ENCODE results near the gene ARSI.

The ARSI gene

DNA sequence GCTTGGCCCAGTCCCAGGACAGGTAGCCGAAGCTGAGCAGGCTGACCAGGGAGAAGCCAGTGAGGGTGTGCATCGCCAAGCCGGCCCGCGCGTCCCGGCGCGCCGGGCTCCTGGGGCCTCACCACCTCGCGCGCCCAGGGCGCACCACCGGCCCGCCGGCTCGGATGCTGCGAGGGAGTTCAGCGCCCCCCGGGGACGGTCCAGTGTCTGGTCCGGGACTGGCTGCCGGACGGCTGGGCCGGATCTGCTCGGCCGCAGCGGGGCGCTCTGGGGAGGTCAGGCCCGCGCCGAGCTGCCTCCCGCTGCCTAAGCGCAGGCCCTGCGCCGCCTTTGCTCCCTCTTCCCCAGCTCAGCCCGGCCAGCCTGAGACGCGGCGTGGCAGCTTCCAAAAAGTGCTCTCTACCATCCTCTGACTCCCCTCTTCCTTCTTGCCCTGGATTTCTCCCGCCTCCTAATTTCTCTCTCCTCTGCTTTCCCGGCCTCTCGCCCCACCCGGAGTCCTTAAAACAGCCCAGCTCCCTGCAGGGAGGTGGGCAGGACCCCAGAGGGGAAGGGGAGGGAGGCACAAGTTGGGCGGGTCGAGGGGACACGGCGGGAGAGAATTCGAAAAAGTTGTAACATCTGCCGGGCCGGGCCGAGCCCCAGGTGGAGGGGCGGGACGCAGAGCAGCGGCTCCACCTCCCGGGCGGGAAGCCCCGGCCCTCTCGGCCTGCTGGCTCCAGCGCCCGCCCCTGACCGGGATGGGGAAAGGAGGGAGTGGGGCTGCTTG lies at the start of gene ARSI:
ARSI (minus strand) TSS at position 605 of the 769 bp plus-strand sequence; CDS start at position 73, 532 bp downstream.
- DNase-seq (ENCODE audit: extremely low spot score), result no peak
- TF ChIP-seq NFRKB (IDR thresholded peaks at IDR 0.05) (no peak), L3MBTL2 (conservative IDR thresholded peaks at IDR 0.05) (no peak), TARDBP (IDR thresholded peaks at IDR 0.05) (no peak), BHLHE40 (IDR thresholded peaks at IDR 0.05; ENCODE audit: borderline replicate concordance) (no peak), CTBP1 (IDR thresholded peaks at IDR 0.05; ENCODE audit: borderline replicate concordance) (no peak), SUZ12 (IDR thresholded peaks at IDR 0.05) (no peak), ELF4 (IDR thresholded peaks at IDR 0.05) (no peak), LEF1 (IDR thresholded peaks at IDR 0.05; ENCODE audit: borderline replicate concordance) (no peak), ZNF384 (IDR thresholded peaks at IDR 0.05) (no peak), SP1 (IDR thresholded peaks at IDR 0.05) (no peak), FOXM1 (IDR thresholded peaks at IDR 0.05; ENCODE audit: borderline replicate concordance) (no peak), ARNT (IDR thresholded peaks at IDR 0.05) (no peak), FOXK2 (IDR thresholded peaks at IDR 0.05) (no peak), FOXA1 (IDR thresholded peaks at IDR 0.05) (no peak)
- TF ChIP-seq, protein P1, sequence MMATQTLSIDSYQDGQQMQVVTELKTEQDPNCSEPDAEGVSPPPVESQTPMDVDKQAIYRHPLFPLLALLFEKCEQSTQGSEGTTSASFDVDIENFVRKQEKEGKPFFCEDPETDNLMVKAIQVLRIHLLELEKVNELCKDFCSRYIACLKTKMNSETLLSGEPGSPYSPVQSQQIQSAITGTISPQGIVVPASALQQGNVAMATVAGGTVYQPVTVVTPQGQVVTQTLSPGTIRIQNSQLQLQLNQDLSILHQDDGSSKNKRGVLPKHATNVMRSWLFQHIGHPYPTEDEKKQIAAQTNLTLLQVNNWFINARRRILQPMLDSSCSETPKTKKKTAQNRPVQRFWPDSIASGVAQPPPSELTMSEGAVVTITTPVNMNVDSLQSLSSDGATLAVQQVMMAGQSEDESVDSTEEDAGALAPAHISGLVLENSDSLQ (IDR thresholded peaks at IDR 0.05), result no peak
- CTCF ChIA-PET, result interaction anchor here (0.6 to 0.7 kb wide), 2 partner anchors 461 to 921 kb away, joined by 3 to 4 read pairs; partner anchors contain the start of gene CCDC69
- POLR2A ChIA-PET, result no interaction called here

- TF ChIP-seq BHLHE40 (IDR thresholded peaks at IDR 0.05; ENCODE audit: borderline replicate concordance), result no peak
- TF ChIP-seq, protein P1 (IDR thresholded peaks at IDR 0.05), result peak; percentile 56
- no peak for TF ChIP-seq HDGF (IDR thresholded peaks at IDR 0.05; ENCODE audit: borderline replicate concordance)
- TF ChIP-seq FOXK2 (IDR thresholded peaks at IDR 0.05), result no peak
- TF ChIP-seq FOXA1 (IDR thresholded peaks at IDR 0.05), result no peak
- DNase-seq (ENCODE audit: extremely low spot score), result peak; percentile 74
- ChIA-PET CTCF (interaction anchor here (0.5 to 4.0 kb wide), 13 partner anchors 11 to 221 kb away, joined by 3 to 38 read pairs (median 3); no protein-coding TSS in a partner anchor), POLR2A (no interaction called here)
These were observed 48.0 kb upstream of the ARSI start for GRCh38 chr5:150350524-150351344.

DNA sequence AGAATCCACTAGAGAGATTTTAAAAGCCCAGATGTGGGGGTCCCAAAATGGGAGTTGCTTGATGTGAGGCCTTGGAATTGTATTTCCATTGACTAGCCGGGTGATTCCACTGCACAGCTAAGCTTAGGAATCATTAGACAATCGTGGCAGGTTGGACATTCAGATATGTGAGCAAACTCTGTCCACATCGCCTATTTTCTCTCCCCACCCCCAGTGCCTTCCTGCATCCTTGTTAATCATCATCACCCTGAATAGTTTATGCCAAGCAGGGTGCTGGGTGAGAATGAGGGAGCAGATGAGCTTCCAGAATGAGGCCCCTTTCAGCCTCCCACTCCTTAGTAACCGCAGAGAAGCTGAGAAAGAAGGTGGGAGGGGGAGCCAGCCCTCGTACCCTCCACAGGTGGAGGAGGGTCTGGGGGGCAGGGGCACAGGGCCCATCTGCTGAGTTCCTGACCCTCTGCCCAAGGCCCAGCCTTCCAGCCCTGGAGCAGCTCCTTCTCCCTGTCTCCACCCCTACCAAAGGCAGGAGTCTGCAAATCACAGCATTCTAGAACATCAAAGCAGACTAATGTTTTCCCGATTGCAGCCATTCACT lies 47.1 kb upstream of the ARSI start:
- no peak for DNase-seq (ENCODE audit: extremely low spot score)
- ChIA-PET CTCF (interaction anchor here (1.0 to 4.0 kb wide), 6 partner anchors 11 to 104 kb away, joined by 3 to 38 read pairs (median 4); no protein-coding TSS in a partner anchor), POLR2A (no interaction called here)
- no peak for TF ChIP-seq CTBP1 (IDR thresholded peaks at IDR 0.05; ENCODE audit: borderline replicate concordance)
- TF ChIP-seq HDGF (IDR thresholded peaks at IDR 0.05; ENCODE audit: borderline replicate concordance), result no peak
- TF ChIP-seq L3MBTL2 (conservative IDR thresholded peaks at IDR 0.05), result no peak
- no peak for TF ChIP-seq FOXA1 (IDR thresholded peaks at IDR 0.05)
- TF ChIP-seq FOXM1 (IDR thresholded peaks at IDR 0.05; ENCODE audit: borderline replicate concordance), result no peak
- no peak for TF ChIP-seq ZNF384 (IDR thresholded peaks at IDR 0.05)
- no peak for TF ChIP-seq NFRKB (IDR thresholded peaks at IDR 0.05)
- no peak for TF ChIP-seq FOXK2 (IDR thresholded peaks at IDR 0.05)
- TF ChIP-seq ARNT (IDR thresholded peaks at IDR 0.05), result no peak
- TF ChIP-seq, protein P1 (IDR thresholded peaks at IDR 0.05), result no peak
- no peak for TF ChIP-seq ELF4 (IDR thresholded peaks at IDR 0.05)
- no peak for TF ChIP-seq LEF1 (IDR thresholded peaks at IDR 0.05; ENCODE audit: borderline replicate concordance)
- no peak for TF ChIP-seq BHLHE40 (IDR thresholded peaks at IDR 0.05; ENCODE audit: borderline replicate concordance)
- TF ChIP-seq SUZ12 (IDR thresholded peaks at IDR 0.05), result no peak
- no peak for TF ChIP-seq SP1 (IDR thresholded peaks at IDR 0.05)
- no peak for TF ChIP-seq TARDBP (IDR thresholded peaks at IDR 0.05)

DNA sequence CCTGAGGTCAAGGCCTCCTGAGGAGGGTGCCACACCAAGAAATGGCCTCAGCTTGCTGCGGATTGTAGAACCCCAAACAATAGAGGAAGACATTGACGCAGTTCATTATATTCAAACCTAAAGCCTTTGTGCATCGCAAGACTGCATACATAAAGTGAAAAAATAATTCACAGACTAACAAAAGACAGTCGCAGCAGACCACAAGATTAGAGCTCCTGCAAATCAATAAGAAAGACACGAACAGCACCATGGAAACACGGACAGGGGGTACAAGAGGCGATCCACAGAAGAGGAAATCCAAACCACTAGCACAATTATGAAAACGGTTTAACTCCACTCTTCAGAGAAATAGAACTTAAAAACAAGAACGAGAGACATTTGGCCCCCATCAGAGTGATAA lies 44.7 kb upstream of the ARSI start:
- POLR2A ChIA-PET, result interaction anchor here (1.6 kb wide), 1 partner anchor 11 kb away, joined by 7 read pairs; no protein-coding TSS in a partner anchor
- TF ChIP-seq NFRKB (IDR thresholded peaks at IDR 0.05) (no peak), CTBP1 (IDR thresholded peaks at IDR 0.05; ENCODE audit: borderline replicate concordance) (no peak), LEF1 (IDR thresholded peaks at IDR 0.05; ENCODE audit: borderline replicate concordance) (no peak), ELF4 (IDR thresholded peaks at IDR 0.05) (no peak), ZNF384 (IDR thresholded peaks at IDR 0.05) (no peak), HDGF (IDR thresholded peaks at IDR 0.05; ENCODE audit: borderline replicate concordance) (no peak)
- DNase-seq (ENCODE audit: extremely low spot score), result no peak
- CTCF ChIA-PET, result no interaction called here

GRCh38 chr5:150347003-150347402 lies 44.3 kb upstream of the ARSI start:
- TF ChIP-seq ARNT (IDR thresholded peaks at IDR 0.05) (no peak), BHLHE40 (IDR thresholded peaks at IDR 0.05; ENCODE audit: borderline replicate concordance) (no peak), FOXA1 (IDR thresholded peaks at IDR 0.05) (no peak), L3MBTL2 (conservative IDR thresholded peaks at IDR 0.05) (no peak), TARDBP (IDR thresholded peaks at IDR 0.05) (no peak), SUZ12 (IDR thresholded peaks at IDR 0.05) (no peak), ZNF384 (IDR thresholded peaks at IDR 0.05) (no peak), SP1 (IDR thresholded peaks at IDR 0.05) (no peak), FOXM1 (IDR thresholded peaks at IDR 0.05; ENCODE audit: borderline replicate concordance) (no peak), ELF4 (IDR thresholded peaks at IDR 0.05) (no peak), HDGF (IDR thresholded peaks at IDR 0.05; ENCODE audit: borderline replicate concordance) (no peak), LEF1 (IDR thresholded peaks at IDR 0.05; ENCODE audit: borderline replicate concordance) (no peak), FOXK2 (IDR thresholded peaks at IDR 0.05) (no peak), CTBP1 (IDR thresholded peaks at IDR 0.05; ENCODE audit: borderline replicate concordance) (no peak)
- TF ChIP-seq, protein P1 (IDR thresholded peaks at IDR 0.05), result no peak
- ChIA-PET CTCF (interaction anchor here (0.6 kb wide), 1 partner anchor 185 kb away, joined by 4 read pairs; no protein-coding TSS in a partner anchor), POLR2A (interaction anchor here (1.6 kb wide), 1 partner anchor 10 kb away, joined by 7 read pairs; no protein-coding TSS in a partner anchor)

More at GRCh38 chr5:150347003-150347402, 44.3 kb upstream of the ARSI start:
- DNase-seq (ENCODE audit: extremely low spot score), result no peak
